PC-3 (cell line): Measurements from ENCODE around the gene PCDH15. TPM values are rescaled to one million over a fixed set of nuclear protein-coding genes. Genes with fewer than 3 reads are reported as not detected.

Experiments used
- ATAC-seq: fragments of 200-7000 bp; cut with Tn5 transposase; 2 replicates; pipeline ENCODE4 v1.9.1; 2020; ENCODE audit warnings: mild to moderate bottlenecking, moderate library complexity
- BruUV-seq: library from RNA; stranded (reverse); fragments of 400-500 nt; replicated peaks from 2 replicates; lab custom pipeline; 2021; lab: Mats Ljungman, UMichigan
- CTCF ChIA-PET: fragments of 300-600 bp; sonication (Branson Sonifier 250); formaldehyde crosslinking; loops from one replicate; lab custom pipeline; 2022; ENCODE audit warnings: antibody characterized with exemption; lab: Charles Lee
- POLR2A ChIA-PET: fragments of 300-600 bp; sonication (Branson Sonifier 250); formaldehyde crosslinking; loops from one replicate; lab custom pipeline; 2022; ENCODE audit warnings: antibody characterized with exemption; ENCODE audit not compliant: unreplicated experiment; lab: Charles Lee
- DNase-seq: peaks from one replicate; pipeline ENCODE4 v3.0.0-alpha.2; 2015
- H2AFZ ChIP-seq: fragments of 300-600 bp; sonication (generic); 2 replicates; pipeline ENCODE4 v1.6.0; 2016; ENCODE audit warnings: antibody characterized with exemption, low read length
- H3F3A ChIP-seq: fragments of 300-600 bp; sonication (generic); one replicate; pipeline ENCODE4 v1.6.0; 2017; ENCODE audit warnings: antibody characterized with exemption, low read length, control low read depth, mild to moderate bottlenecking; ENCODE audit not compliant: unreplicated experiment
- H3K27ac ChIP-seq: fragments of 300-600 bp; sonication (generic); 2 replicates; pipeline ENCODE4 v1.5.1; 2016; ENCODE audit warnings: mild to moderate bottlenecking, low read length
- H3K27me3 ChIP-seq: fragments of 300-600 bp; sonication (generic); 2 replicates; pipeline ENCODE4 v1.6.1; 2016; ENCODE audit warnings: low read length, mixed read lengths
- H3K36me3 ChIP-seq: fragments of 300-600 bp; sonication (generic); 2 replicates; pipeline ENCODE4 v1.6.1; 2016; ENCODE audit warnings: low read depth, mixed run types, low read length, mixed read lengths
- H3K4me1 ChIP-seq: fragments of 300-600 bp; sonication (generic); 2 replicates; pipeline ENCODE4 v1.5.1; 2016; ENCODE audit warnings: low read length; ENCODE audit not compliant: insufficient read depth
- H3K4me2 ChIP-seq: fragments of 300-600 bp; sonication (generic); 2 replicates; pipeline ENCODE4 v1.6.0; 2016; ENCODE audit warnings: low read length
- H3K4me3 ChIP-seq: fragments of 300-600 bp; sonication (generic); 2 replicates; pipeline ENCODE4 v1.5.1; 2016; ENCODE audit warnings: mild to moderate bottlenecking, low read length, mixed read lengths
- H3K79me2 ChIP-seq: fragments of 300-600 bp; sonication (generic); 2 replicates; pipeline ENCODE4 v1.6.1; 2017; ENCODE audit warnings: low read length, mixed read lengths
- H3K9ac ChIP-seq: fragments of 300-600 bp; sonication (generic); 2 replicates; pipeline ENCODE4 v1.6.0; 2016; ENCODE audit warnings: mild to moderate bottlenecking, low read length
- H3K9me2 ChIP-seq: fragments of 300-600 bp; sonication (generic); replicated peaks from 2 replicates; pipeline ENCODE4 v1.6.1; 2016; ENCODE audit warnings: mixed run types, low read length, mixed read lengths
- H3K9me3 ChIP-seq: fragments of 300-600 bp; sonication (generic); 2 replicates; pipeline ENCODE4 v1.6.1; 2016; ENCODE audit warnings: low read length, mixed read lengths
- H4K20me1 ChIP-seq: fragments of 300-600 bp; sonication (generic); 2 replicates; pipeline ENCODE4 v1.6.1; 2016; ENCODE audit warnings: low read length, mixed read lengths
- CTCF ChIP-seq: fragments of 300-600 bp; sonication (generic); conservative IDR thresholded peaks from 2 replicates; pipeline ENCODE4 v1.5.1; 2017; ENCODE audit warnings: antibody characterized with exemption, low read depth, mild to moderate bottlenecking, low read length
- EZH2 ChIP-seq: fragments of 300-600 bp; sonication (generic); IDR thresholded peaks from one replicate; pipeline ENCODE4 v1.6.1; 2017; ENCODE audit warnings: antibody characterized with exemption, mild to moderate bottlenecking, low read length; ENCODE audit not compliant: unreplicated experiment
- EZH2phosphoT487 ChIP-seq: fragments of 300-600 bp; sonication (generic); IDR thresholded peaks from 2 replicates; pipeline ENCODE4 v1.6.1; 2018; ENCODE audit warnings: mild to moderate bottlenecking, antibody characterized with exemption, low read length, borderline replicate concordance
- intact Hi-C: fragments of 100-400 bp; cut with micrococcal nuclease; formaldehyde crosslinking; loops from 2 replicates; pipeline ENCODE4 v1.9.0; 2023
- total RNA-seq: library from RNA; depleted of rRNA; stranded (reverse); fragments of >200 nt; gene quantifications from 2 replicates; pipeline ENCODE4 v1.2.3, GENCODE V29; 2014

The PCDH15 gene
- total RNA-seq, 1 experiment from 2014 or later, result not detected

- no peak for TF ChIP-seq CTCF
- TF ChIP-seq EZH2, result no peak
- TF ChIP-seq EZH2phosphoT487, result no peak
- DNase-seq (no peak), ATAC-seq (no peak)
- BruUV-seq, result no TSS peak
- Histone ChIP-seq H3K36me3 (no peaks in the 10 kb centered on the region), H3K27ac (no peak overlapping the region), H3F3A (no peaks in the 10 kb centered on the region), H4K20me1 (no peaks in the 10 kb centered on the region), H3K9me3 (no peaks in the 10 kb centered on the region), H3K9me2 (no peaks in the 10 kb centered on the region), H3K4me3 (no peak overlapping the region), H2AFZ (no peak overlapping the region), H3K79me2 (no peaks in the 10 kb centered on the region), H3K27me3 (peaks cover 10% of the 10 kb centered on the region), H3K9ac (no peak overlapping the region), H3K4me1 (no peaks in the 10 kb centered on the region), H3K4me2 (no peak overlapping the region)
- ChIA-PET CTCF (interaction anchor here (0.6 kb wide), 1 partner anchor 963 kb away, joined by 3 read pairs; no protein-coding TSS in a partner anchor), POLR2A (no interaction called here)
- intact Hi-C loops, result no loop called here
Observed at GRCh38 chr10:53827261-53827660, 973.8 kb downstream of the PCDH15 start.

GRCh38 chr10:53808677-53809372 lies 992.2 kb downstream of the PCDH15 start:
- BruUV-seq, result no TSS peak
- no peaks in the 10 kb centered on the region for H3F3A ChIP-seq
- TF ChIP-seq CTCF, result peak; percentile 46
- no peak for TF ChIP-seq EZH2
- no peak for TF ChIP-seq EZH2phosphoT487
- H2AFZ ChIP-seq, result no peak overlapping the region
- peak; percentile 83 for ATAC-seq
- ChIA-PET CTCF (interaction anchor here (0.6 kb wide), 1 partner anchor 194 kb away, joined by 4 read pairs; no protein-coding TSS in a partner anchor), POLR2A (interaction anchor here (0.7 kb wide), 1 partner anchor 21 kb away, joined by 3 read pairs; no protein-coding TSS in a partner anchor)
- peak; percentile 31 for DNase-seq
- H3K9me2 ChIP-seq, result no peaks in the 10 kb centered on the region
- H4K20me1 ChIP-seq, result no peaks in the 10 kb centered on the region
- no peaks in the 10 kb centered on the region for H3K27me3 ChIP-seq
- intact Hi-C loops, result loop anchor here (1.0 to 2.0 kb wide), 2 partner anchors 208 to 494 kb away; no protein-coding TSS in a partner anchor
- no peak overlapping the region for H3K4me3 ChIP-seq
- H3K27ac ChIP-seq, result no peak overlapping the region
- no peak overlapping the region for H3K9ac ChIP-seq
- H3K4me1 ChIP-seq, result no peaks in the 10 kb centered on the region
- no peaks in the 10 kb centered on the region for H3K9me3 ChIP-seq
- no peaks in the 10 kb centered on the region for H3K36me3 ChIP-seq
- no peaks in the 10 kb centered on the region for H3K79me2 ChIP-seq
- no peak overlapping the region for H3K4me2 ChIP-seq

- no peak overlapping the region for H3K4me2 ChIP-seq
Observed at GRCh38 chr10:53786236-53786900, 1014.7 kb downstream of the PCDH15 start.

More at GRCh38 chr10:53786236-53786900, 1014.7 kb downstream of the PCDH15 start:
- Histone ChIP-seq H3K9me3 (no peaks in the 10 kb centered on the region), H4K20me1 (no peaks in the 10 kb centered on the region), H3K79me2 (no peaks in the 10 kb centered on the region), H3K9ac (no peak overlapping the region), H3K9me2 (no peaks in the 10 kb centered on the region), H3K27ac (no peak overlapping the region), H3K4me3 (no peak overlapping the region), H3K4me1 (no peaks in the 10 kb centered on the region), H3F3A (no peaks in the 10 kb centered on the region), H2AFZ (no peak overlapping the region), H3K27me3 (no peaks in the 10 kb centered on the region), H3K36me3 (no peaks in the 10 kb centered on the region)
- intact Hi-C loops, result no loop called here
- BruUV-seq, result no TSS peak
- DNase-seq (peak; percentile 39), ATAC-seq (no peak)
- TF ChIP-seq CTCF (peak; percentile 84), EZH2phosphoT487 (no peak), EZH2 (no peak)
- ChIA-PET CTCF (no interaction called here), POLR2A (no interaction called here)
